Renal cortical epithelial cell (primary cell): Measurements from ENCODE around the gene MAOB. TPM values are rescaled to one million over a fixed set of nuclear protein-coding genes. Genes with fewer than 3 reads are reported as not detected.
"Not testable (repeated sequence)": the region's sequence is repeated elsewhere in the genome, so short reads cannot be mapped to it uniquely, and the experiment has no call there.

Experiments used
- DNase-seq: peaks from one replicate; pipeline ENCODE4 v3.0.0-alpha.2; 2011; ENCODE audit warnings: low read depth
- total RNA-seq: library from RNA; depleted of rRNA; stranded (reverse); fragments of >200 nt; gene quantifications from 2 replicates; pipeline ENCODE4 v1.2.3, GENCODE V29; 2014

MAOB gene
- total RNA-seq, 1 donor from 2014 or later: 21.6 TPM

GRCh38 chrX:43756076-43756475 is 126.2 kb downstream of the MAOB start:
- DNase-seq: no peak

- DNase-seq: no peak
Observed at GRCh38 chrX:43753637-43754036, 128.6 kb downstream of the MAOB start.

- peak; percentile 62 for DNase-seq
Observed at GRCh38 chrX:43750248-43750676, 132.0 kb downstream of the MAOB start.

DNA sequence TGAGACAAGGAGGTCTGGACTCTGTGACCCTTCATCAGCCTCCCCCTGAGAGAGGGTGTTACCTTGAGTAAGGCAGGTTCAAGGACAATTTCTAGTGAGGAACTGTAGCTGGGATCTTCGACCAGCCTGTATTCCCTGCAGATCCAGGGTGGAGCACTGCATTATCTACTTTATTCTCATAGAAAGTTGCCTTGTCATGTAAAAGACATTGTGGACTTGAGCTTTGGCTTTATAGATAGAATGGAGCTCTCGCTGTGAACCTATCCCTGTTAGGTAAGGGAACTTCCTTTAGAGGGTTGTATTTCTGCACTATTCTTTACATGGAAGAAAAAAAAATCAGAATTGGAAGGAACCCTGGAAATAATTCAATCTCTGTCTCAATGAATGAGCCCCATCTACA is 134.8 kb downstream of the MAOB start:
- no peak for DNase-seq

DNA sequence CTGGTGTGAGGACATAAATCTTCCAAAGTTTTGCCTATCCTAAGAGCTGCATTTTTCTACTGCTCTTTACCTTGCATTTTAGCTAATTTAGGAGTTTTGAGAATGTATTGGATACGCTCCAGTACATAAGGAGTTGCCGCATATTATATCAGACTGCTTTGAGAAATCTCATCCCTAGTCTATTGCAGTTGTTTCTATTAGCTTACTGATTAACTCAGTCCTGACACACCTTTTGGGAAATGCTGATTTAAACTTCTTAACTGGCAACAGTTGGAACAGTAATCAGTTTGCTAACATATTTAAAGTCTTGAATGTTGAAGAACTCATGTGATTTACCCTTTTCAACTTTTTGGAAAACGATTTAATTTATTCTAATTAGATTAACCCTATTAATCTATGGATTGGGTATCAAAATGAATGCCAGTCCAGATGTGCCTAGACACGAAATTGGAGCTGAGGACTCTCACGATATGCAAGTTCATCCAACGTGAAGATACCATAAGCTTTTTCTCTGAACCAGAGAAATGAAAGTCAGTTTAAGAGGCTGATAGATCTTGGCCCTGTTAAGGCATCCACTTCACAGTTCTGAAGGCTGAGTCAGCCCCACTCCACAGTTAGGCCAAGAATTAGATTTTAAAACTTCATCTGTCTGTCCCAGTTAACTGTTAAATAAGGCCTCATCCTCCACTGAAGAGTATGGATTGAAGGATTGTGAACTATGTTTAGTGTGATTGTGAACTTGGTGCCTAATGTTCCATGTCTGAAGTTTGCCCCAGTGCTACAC is 136.1 kb downstream of the MAOB start:
- peak; percentile 79 for DNase-seq

DNA sequence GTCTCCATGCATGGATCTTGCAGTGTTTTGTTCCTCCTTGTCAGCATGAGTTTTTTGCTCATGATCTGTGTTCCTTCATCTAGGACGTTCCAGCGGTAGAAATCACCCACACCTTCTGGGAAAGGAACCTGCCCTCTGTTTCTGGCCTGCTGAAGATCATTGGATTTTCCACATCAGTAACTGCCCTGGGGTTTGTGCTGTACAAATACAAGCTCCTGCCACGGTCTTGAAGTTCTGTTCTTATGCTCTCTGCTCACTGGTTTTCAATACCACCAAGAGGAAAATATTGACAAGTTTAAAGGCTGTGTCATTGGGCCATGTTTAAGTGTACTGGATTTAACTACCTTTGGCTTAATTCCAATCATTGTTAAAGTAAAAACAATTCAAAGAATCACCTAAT is 138.0 kb downstream of the MAOB start:
- DNase-seq: peak; percentile 95

DNA sequence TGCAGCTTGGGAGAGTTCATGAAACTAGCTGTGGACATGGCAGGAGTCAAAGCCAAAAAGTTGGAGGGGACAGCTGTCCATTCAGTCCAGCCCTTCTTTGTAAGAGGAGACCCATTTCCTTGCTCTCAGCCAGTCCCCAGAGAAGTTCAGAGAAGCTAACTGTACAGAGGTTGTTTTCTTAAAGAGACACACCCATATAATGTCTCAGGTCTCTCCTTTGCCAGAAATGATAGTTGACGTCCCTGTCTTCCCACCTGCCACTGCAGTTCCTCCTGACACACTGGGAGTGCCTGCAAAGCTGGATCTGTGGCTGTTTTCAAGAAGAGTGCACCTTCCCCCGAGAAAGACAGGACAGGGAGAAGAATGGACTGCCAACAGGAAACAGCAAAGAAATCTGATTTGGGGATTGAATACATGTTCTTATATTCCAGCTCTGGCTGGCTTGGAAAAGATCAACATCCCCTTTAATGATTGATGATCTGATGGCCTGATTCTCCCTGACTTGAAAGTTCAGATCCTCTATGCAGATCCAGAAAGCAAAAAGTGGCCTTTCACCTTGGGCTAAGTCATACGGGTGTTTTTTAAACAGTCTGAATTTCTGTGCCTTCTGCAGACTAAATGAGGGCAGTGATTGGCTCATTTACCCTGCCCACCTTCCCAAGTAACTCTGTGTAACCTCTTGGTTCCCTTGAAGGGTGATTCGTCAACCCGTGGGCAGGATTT is 139.0 kb downstream of the MAOB start:
- DNase-seq: peak; percentile 69

GRCh38 chrX:43741843-43742573 is 140.2 kb downstream of the MAOB start:
- DNase-seq: peak; percentile 67

DNA sequence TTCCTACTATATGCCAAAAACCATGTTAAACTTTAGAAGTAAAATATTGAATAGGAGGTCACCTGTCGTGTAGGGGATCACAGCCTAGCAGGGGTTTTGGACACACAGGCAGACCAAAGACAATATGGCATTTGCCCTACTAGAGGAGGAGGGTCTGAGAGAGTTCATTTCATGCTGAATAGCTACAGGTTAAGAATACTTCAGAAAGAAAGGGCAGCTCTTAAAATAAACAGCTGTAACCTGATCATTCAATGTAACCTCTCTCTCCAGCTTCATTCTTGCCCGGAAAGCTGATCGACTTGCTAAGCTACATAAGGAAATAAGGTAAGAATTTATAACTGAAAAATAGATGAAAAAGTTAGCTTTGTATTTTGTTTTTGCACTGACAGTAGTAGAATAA is 146.3 kb downstream of the MAOB start:
- DNase-seq: no peak

GRCh38 chrX:43735534-43735933 is 146.7 kb downstream of the MAOB start:
- no peak for DNase-seq

DNA sequence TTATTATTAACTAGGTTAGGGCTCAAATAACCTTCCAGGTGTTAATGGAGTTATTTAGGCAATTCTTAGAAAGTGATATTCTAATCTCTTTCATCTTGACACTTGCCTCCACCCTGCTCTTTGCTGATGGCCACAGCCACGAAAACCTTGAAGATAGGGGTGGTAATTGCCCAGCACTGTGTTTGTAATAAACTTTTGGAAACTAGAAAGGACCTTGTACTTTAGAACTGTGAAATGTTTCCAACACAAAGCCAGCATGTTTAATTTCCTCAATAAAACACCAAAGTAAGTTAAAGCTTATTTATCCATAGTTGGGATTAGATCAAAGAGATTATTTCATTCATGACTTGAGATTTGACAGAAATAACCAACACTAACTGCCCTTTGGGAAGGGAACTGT is 147.8 kb downstream of the MAOB start:
- no peak for DNase-seq

GRCh38 chrX:43733699-43734098 is 148.6 kb downstream of the MAOB start:
- no peak for DNase-seq

DNA sequence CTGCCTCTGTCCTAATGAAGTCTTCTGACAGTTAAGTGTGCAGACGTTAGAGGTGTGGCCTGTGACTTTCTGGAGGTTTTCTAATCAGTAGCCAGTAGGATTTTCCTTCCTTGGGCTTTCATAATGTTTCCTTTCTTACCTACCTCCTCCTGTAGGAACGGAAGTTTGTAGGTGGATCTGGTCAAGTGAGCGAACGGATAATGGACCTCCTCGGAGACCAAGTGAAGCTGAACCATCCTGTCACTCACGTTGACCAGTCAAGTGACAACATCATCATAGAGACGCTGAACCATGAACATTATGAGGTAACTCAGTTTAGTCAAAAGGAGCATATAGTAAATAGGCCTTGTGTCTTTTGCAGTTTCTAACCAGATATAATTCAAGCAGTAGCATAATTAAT is 151.2 kb downstream of the MAOB start:
- DNase-seq: no peak

GRCh38 chrX:43728966-43729365 is 153.3 kb downstream of the MAOB start:
- peak; percentile 15 for DNase-seq

GRCh38 chrX:43728002-43728401 is 154.2 kb downstream of the MAOB start:
- no peak for DNase-seq

DNA sequence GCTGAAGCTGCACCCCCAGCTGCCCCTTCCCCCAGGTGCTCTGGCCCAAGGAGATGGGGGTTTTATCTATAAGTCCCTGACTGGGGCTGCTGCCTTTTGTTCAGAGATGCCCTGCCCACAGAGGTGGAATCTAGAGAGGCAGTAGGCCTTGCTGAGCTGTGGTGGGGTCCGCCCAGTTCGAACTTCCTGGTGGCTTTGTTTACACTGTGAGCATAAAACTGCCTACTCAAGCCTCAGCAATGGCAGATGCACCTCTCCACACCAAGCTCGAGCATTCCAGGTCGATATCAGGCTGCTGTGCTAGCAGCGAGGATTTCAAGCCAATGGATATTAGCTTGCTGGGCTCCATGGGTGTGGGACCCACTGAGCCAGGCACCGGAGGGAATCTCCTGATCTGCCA is 155.0 kb downstream of the MAOB start:
- not testable (repeated sequence) for DNase-seq

DNA sequence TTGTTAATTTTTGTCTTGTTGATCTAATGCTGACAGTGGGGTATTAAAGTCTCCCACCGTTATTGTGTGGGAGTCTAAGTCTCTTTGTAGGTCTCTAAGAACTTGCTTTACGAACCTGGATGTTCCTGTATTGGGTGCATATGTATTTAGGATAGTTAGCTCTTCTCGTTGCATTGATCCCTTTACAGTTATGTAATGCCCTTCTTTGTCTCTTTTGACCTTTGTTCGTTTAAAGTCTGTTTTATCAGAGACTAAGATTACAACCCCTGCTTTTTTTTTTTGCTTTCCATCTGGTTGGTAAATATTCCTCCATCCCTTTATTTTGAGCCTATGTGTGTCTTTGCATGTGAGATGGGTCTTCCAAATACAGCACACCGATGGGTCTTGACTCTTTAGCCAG is 157.0 kb downstream of the MAOB start:
- DNase-seq: not testable (repeated sequence)

DNA sequence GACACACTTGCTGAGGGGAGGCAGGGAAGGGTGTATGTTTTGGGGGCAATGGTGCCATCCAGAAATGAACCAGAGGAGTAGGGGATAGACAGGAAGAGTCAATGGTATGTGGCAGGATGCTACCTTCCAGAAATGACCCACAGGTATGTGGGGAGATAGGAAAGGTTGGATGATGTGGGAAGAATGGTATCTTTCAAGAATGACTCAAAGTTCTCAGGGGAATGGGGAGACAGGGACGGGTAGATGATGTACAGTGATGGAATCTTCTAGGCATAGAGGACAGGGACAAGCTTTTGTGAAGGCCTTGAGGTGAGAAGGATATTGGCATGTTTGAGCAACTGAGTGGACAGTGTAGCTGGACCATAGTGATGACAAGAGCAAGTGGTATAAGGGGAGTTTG is 161.3 kb downstream of the MAOB start:
- DNase-seq: no peak

DNA sequence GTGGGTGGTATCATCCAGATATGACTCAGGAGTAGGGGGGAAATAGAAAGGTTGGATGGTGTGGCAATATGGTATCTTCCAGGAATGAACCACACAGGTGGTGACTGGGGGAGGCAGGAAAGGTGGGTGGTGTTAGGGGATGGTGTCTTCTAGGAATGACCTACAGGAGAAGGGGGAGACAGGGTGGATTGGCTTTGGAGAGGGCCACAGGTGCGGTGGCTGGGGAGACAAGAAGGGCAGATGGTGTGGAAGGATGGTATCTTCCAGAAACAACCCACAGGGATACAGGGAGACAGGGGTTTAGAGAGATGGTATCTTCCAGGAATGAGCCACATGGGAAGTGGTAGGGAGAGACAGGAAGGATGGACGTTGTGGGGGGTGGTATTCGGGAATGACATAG is 162.2 kb downstream of the MAOB start:
- DNase-seq: no peak

DNA sequence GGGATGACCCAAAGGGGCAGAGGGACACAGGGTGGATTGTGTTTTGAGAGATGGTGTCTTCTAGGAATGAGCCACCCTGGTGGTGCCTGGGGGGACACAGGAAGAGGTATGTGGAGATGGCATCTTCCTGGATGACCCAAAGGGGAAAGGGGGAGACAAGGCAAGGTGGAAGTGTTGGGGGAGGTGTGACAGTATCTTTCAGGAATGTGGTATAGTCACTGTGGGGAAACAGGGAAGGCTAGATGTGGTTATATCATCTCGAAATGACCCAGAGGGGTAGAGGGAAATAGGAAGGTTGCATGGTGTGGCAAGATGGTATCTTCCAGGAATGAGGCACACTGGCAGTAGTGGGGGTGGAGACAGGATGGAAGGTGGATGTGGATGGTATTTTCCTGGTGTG is 163.3 kb downstream of the MAOB start:
- DNase-seq: no peak

DNA sequence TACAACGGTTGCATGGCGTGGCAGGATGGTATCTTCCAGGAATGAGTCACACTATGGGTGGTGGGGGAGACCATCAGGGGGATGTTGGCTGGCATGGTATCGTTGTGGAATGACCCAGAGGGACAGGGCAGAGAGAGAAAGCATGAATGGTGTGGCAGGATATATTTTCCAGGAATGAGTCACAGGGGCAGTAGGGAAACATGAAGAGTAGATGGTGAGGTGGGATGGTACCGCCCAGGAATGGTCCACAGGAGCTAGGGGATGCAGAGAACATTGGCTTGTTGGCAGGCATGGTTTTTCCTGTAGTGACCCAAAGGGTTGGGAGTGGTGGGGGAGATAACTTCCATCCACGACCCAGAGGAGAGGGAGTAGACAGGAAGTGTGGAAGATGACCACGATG is 163.7 kb downstream of the MAOB start:
- DNase-seq: no peak

- DNase-seq: no peak
Observed at GRCh38 chrX:43718081-43718480, 164.2 kb downstream of the MAOB start.

DNA sequence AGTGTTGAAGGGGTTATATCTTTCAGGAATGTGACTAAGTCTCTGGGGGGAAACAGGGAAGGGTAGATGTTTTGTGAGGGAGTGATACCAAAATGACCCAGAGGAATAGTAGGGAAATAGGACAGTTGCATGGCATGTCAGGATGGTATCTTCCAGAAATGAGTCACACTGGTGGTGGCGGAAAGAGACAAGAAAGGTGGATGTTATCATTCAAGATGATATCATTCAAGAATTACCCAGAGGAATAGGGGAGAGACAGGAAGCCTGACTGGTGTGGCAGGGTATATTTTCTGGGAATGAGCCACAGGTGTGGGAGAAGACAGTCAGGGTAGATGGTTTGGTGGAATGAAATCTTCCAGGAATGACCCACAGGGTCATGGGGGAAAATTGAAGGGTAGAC is 165.1 kb downstream of the MAOB start:
- no peak for DNase-seq
